GM18519 (cell line): ENCODE measurements around the gene TCF7L2.
"Not testable (repeated sequence)": the region's sequence is repeated elsewhere in the genome, so short reads cannot be mapped to it uniquely, and the experiment has no call there.

Experiments
- ATAC-seq: cut with Tn5 transposase; IDR thresholded peaks from one replicate; pipeline ENCODE4 v1.9.1; 2021; ENCODE audit warnings: mild to moderate bottlenecking, moderate library complexity; ENCODE audit not compliant: unreplicated experiment, low FRiP score

The TCF7L2 gene

GRCh38 chr10:113060201-113061053 is 110.4 kb downstream of the TCF7L2 start:
- ATAC-seq, result no peak

DNA sequence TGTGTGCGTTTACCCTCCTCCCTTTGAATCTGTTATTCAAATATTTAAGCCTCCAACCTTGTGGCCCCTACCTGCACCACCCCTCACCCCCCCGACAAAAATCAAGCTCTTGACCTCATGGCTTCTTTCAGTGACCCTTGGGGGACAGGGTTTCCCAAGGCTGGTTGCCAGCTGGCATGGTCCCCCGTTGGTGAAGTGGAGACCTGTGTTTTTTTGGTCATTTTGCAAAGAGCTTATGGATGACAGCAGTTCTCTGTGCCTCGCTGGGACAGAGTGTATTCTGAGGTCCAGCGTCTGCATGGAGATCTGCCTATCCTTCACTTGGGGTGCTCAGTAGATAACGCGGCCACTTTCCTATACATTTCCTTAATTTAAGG is 111.0 kb downstream of the TCF7L2 start:
- no peak for ATAC-seq

- no peak for ATAC-seq
Measured at GRCh38 chr10:113061557-113061956, 111.5 kb downstream of the TCF7L2 start.

DNA sequence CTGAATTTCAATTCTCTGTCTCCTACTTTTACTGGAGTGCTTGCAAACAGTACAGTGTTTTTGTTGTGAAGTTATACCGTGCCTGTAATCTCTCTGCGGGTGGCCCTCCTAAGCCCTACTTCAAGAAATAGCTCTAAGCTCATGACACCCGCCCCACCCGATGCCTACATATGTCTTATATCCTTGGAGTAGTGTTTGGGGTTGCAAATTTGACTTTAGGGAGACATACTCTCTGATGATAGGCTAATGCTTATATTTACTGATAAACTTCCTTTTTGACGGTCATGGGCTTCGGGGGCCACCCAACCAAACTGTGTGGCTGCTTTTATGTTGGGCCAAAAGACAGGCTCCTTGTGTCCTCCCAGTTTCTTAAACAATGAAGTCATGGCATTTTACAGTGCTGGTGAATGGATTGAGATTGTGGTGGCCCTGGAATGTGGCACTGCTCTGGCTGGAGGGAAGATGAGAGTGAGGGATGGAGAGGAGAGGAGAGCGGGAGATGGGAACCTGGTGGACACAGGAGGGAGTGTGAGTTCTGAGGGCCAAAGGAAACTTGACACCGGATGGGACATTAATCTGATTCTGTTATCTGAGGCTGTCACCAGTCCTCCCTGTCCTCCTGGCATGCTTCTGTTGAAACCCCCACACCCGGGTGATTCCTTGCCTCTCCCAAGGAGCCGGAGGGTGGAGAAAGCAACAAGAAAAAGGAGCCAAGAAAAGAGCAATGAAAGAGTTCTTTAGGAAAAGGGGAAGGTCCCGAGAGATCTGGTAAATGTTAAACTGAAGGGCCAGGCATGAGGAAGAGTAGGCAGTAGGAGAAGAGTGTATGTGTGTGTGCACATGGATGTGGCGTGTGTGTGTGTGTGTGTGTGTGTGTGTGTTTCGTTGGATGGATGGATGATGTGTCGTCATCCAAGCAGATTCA is 113.3 kb downstream of the TCF7L2 start:
- ATAC-seq, result no peak

GRCh38 chr10:113064039-113064438 is 114.0 kb downstream of the TCF7L2 start:
- ATAC-seq, result no peak

DNA sequence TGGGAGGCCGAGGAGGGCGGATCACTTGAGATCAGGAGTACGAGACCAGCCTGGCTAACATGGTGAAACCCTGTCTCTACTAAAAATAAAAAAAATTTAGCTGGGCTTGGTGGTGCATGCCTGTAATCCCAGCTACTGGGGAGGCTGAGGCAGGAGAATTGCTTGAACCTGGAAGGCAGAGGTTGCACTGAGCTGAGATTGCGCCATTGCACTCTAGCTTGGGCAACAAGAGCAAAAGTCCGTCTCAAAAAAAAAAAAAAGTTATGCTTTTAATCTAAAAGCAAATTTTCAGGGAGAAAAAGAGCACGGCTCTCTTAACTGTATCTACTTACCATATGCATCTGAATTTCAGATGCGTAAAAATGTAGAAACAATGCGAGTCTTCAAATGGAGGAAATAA is 116.1 kb downstream of the TCF7L2 start:
- ATAC-seq, result not testable (repeated sequence)

GRCh38 chr10:113066561-113067312 is 116.7 kb downstream of the TCF7L2 start:
- no peak for ATAC-seq

GRCh38 chr10:113067501-113067900 is 117.5 kb downstream of the TCF7L2 start:
- ATAC-seq, result no peak

- ATAC-seq, result no peak
Measured at GRCh38 chr10:113068178-113068890, 118.3 kb downstream of the TCF7L2 start.

GRCh38 chr10:113069595-113069994 is 119.5 kb downstream of the TCF7L2 start:
- ATAC-seq, result no peak

DNA sequence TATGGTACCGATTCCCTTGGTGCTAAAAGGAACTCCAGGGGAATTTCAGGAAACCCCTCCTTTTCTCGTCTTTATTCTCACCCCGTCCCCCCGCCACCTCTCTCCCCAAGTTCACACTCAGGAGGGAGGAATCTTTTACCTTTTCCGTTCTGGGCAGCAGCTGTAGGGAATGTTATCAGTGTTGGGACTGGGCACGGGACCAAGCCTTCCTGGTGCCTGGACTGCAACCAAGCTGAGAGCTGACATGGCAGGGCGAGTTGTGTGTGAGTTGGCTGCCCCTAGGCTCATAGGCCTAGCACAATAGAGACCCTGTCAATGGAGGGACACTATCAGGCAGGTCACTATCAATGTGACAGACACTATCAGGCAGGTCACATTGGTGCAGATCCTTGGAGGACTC is 121.4 kb downstream of the TCF7L2 start:
- ATAC-seq, result no peak

DNA sequence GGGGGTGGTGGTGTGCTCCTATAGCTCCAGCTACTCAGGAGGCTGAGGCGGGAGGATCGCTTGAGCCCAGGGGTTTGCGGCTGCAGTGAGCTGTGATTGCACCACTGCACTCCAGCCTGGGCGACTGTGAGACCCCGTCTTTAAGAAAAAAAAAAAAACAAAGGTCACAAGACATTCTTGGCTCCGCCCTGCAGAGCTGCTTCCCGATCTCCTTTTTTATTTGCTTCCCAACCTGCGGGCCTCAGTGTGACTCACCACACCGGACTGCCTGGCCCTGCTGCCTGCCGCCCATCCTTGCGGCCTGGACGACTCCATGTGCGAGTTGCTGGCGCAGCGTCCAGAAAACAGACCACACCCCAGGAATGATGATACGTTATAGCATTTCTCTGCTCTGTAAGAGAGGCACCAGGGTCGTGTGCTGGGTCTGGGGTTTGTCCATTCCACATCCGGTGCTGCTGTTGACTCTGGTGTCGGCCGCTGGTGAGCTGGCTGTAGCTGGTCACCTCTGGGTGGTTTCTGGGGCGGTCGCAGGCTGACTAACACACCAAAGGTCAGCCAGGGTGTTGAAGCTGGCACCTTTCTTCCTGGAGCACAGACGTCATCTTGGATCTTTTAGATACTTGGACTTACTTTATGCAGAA is 123.6 kb downstream of the TCF7L2 start:
- no peak for ATAC-seq

DNA sequence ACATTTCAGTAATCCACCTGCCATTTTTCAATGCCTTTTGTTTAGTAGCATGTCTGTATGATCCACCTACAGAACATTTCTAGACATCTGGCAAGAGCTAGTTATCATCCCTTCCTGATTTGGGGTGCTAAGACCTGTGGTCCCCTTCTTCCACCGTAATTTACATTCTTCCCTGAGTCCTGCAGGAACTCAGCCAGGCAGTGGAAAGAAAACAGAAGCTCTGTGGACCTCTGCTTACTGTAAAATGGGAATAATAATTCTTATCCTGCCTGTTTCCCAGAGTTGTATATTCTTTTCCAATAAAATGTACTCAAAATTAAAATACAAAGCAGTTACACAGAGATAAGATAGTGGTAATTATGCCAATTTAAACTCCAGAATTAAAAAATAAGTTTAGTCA is 126.9 kb downstream of the TCF7L2 start:
- ATAC-seq, result no peak

DNA sequence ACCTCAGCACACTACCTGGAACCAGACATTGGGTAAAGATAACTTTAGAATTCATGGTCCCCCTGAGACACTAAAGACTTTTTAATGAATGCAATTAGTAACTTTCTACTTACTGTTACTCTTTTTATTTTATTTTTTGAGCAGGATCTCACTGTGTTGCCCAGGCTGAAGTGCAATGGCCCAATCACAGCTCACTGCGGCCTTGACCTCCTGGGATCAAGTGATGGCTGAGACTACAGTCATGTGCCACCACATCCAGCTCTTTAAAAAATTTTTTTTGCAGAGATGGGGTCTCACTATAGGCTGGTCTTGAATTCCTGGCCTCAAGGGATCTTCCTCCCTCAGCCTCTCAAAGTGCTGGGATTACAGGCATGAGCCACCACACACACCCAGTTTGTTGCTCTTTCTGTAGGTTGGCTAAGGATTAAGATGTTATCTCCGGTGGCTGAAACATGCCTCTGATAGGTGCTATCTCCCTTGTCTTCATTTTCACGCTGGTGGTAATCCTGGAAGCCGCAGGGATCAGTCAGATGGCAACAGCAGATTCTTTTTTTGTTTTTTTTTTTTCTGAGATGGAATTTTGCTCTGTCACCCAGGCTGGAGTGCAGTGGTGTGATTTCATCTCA is 128.3 kb downstream of the TCF7L2 start:
- ATAC-seq, result no peak

GRCh38 chr10:113080061-113080924 is 130.2 kb downstream of the TCF7L2 start:
- ATAC-seq, result no peak

- ATAC-seq, result no peak
Measured at GRCh38 chr10:113080925-113081229, 130.8 kb downstream of the TCF7L2 start.

DNA sequence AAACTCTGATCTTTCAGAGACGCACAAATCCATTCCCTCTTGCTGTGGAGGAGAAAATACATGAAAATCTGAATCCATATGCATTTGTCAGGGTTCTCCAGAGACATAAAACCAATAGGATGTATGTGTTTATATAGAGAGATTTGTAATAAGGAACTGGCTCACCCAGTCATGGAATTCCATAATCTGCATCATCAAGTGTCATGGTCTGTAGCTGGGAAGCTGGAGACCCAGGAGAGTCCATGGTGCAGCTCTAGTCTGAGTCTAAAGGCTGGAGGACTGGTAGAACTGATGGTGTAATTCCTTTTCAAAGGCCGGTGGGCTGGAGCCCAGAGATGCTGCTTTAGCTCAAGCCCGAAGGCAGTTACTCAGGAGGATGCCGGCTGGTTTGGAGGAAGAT is 134.0 kb downstream of the TCF7L2 start:
- ATAC-seq, result no peak

GRCh38 chr10:113085776-113086175 is 135.7 kb downstream of the TCF7L2 start:
- ATAC-seq, result no peak
